Skeletal muscle tissue (tissue), 4 donors: ENCODE measurements around the gene ABCC3. TPM values are rescaled to one million over a fixed set of nuclear protein-coding genes. Genes with fewer than 3 reads are reported as not detected.

ENCODE experiments used
- H3K27ac ChIP-seq: one replicate; pipeline ENCODE4 v1.7.0; 2013; ENCODE audit warnings: mild to moderate bottlenecking, low read depth, low read length, inconsistent platforms
- H3K27me3 ChIP-seq, 3 donors: one replicate each; pipeline ENCODE4 v1.7.0; 2013; ENCODE audit warnings: low read length in 3 of 3; ENCODE audit not compliant: control insufficient read depth in 3 of 3, insufficient read depth in 3 of 3
- H3K36me3 ChIP-seq, 3 donors: one replicate each; pipeline ENCODE4 v1.7.0; 2013; ENCODE audit warnings: low read length in 3 of 3; ENCODE audit not compliant: control insufficient read depth in 3 of 3, insufficient read depth in 3 of 3
- H3K4me1 ChIP-seq, 3 donors: one replicate each; pipeline ENCODE4 v1.7.0; 2013; ENCODE audit warnings: low read length in 3 of 3, mild to moderate bottlenecking in 3 of 3; ENCODE audit not compliant: control insufficient read depth in 3 of 3, insufficient read depth in 3 of 3
- H3K4me3 ChIP-seq, 3 donors: one replicate each; pipeline ENCODE4 v1.7.0; 2013; ENCODE audit warnings: low read length in 3 of 3
- H3K9ac ChIP-seq, 3 donors: one replicate each; pipeline ENCODE4 v1.7.0; 2013; ENCODE audit warnings: low read length in 3 of 3, mild to moderate bottlenecking in 3 of 3, moderate library complexity in 2 of 3, low read depth in 1 of 3
- H3K9me3 ChIP-seq, 3 donors: one replicate each; pipeline ENCODE4 v1.7.0; 2013; ENCODE audit warnings: low read length in 3 of 3; ENCODE audit not compliant: control insufficient read depth in 3 of 3
- total RNA-seq: library from RNA; depleted of rRNA; stranded (reverse); fragments of >200 nt; gene quantifications from one replicate; pipeline ENCODE4 v1.2.3, GENCODE V29; 2014
- donor health status: Osteomylitis.

The ABCC3 gene
- total RNA-seq, 1 donor from 2014 or later = 1.0 TPM

- H3K27me3 ChIP-seq = no peaks in the 10 kb centered on the region
- H3K9me3 ChIP-seq = no peaks in the 10 kb centered on the region
- H3K9ac ChIP-seq = no peak overlapping the region
- H3K4me1 ChIP-seq = peaks cover 16 to 33% (median 24%) of the 10 kb centered on the region in 3 donors
- H3K27ac ChIP-seq = no peak overlapping the region
- H3K4me3 ChIP-seq = no peak overlapping the region
- H3K36me3 ChIP-seq = peaks cover 19 to 26% (median 20%) of the 10 kb centered on the region in 3 donors
Observed at GRCh38 chr17:50689956-50690886, 55.5 kb downstream of the ABCC3 start.

GRCh38 chr17:50690887-50691549, 56.3 kb downstream of the ABCC3 start:
- H3K9me3 ChIP-seq = no peaks in the 10 kb centered on the region
- peaks cover 16 to 33% (median 24%) of the 10 kb centered on the region in 3 donors for H3K4me1 ChIP-seq
- H3K4me3 ChIP-seq = no peak overlapping the region
- H3K9ac ChIP-seq = no peak overlapping the region
- no peak overlapping the region for H3K27ac ChIP-seq
- no peaks in the 10 kb centered on the region for H3K27me3 ChIP-seq
- H3K36me3 ChIP-seq = peaks cover 27 to 34% (median 28%) of the 10 kb centered on the region in 3 donors

GRCh38 chr17:50691550-50692447, 57.1 kb downstream of the ABCC3 start:
- Histone ChIP-seq H3K27me3 (no peaks in the 10 kb centered on the region), H3K9me3 (no peaks in the 10 kb centered on the region), H3K9ac (no peak overlapping the region), H3K27ac (no peak overlapping the region), H3K36me3 (peaks cover 34 to 42% (median 36%) of the 10 kb centered on the region in 3 donors), H3K4me1 (peaks cover 8 to 25% (median 17%) of the 10 kb centered on the region in 3 donors), H3K4me3 (no peak overlapping the region)

- Histone ChIP-seq H3K4me3 (no peak overlapping the region), H3K9ac (no peak overlapping the region), H3K9me3 (no peaks in the 10 kb centered on the region), H3K27me3 (no peaks in the 10 kb centered on the region), H3K4me1 (peaks cover under 1 to 18% (median 10%) of the 10 kb centered on the region in 3 donors), H3K36me3 (peaks cover 37 to 49% (median 43%) of the 10 kb centered on the region in 3 donors), H3K27ac (no peak overlapping the region)
Observed at GRCh38 chr17:50692448-50693035, 57.9 kb downstream of the ABCC3 start.

- Histone ChIP-seq H3K36me3 (peaks cover 43 to 56% (median 46%) of the 10 kb centered on the region in 3 donors), H3K4me3 (no peak overlapping the region), H3K27ac (no peak overlapping the region), H3K4me1 (peaks cover 0 to 17% (median 10%) of the 10 kb centered on the region in 3 donors), H3K9me3 (no peaks in the 10 kb centered on the region), H3K9ac (no peak overlapping the region), H3K27me3 (no peaks in the 10 kb centered on the region)
Observed at GRCh38 chr17:50693036-50693682, 58.5 kb downstream of the ABCC3 start.

- peaks cover 56 to 70% (median 62%) of the 10 kb centered on the region in 3 donors for H3K36me3 ChIP-seq
- H3K27me3 ChIP-seq = no peaks in the 10 kb centered on the region
- no peak overlapping the region for H3K4me3 ChIP-seq
- no peaks in the 10 kb centered on the region for H3K9me3 ChIP-seq
- H3K4me1 ChIP-seq = peaks cover 0 to 8% (median 7%) of the 10 kb centered on the region in 3 donors
- H3K27ac ChIP-seq = no peak overlapping the region
- H3K9ac ChIP-seq = no peak overlapping the region
Observed at GRCh38 chr17:50696365-50696879, 61.7 kb downstream of the ABCC3 start.

- H3K9ac ChIP-seq = no peak overlapping the region
- no peaks in the 10 kb centered on the region for H3K9me3 ChIP-seq
- H3K4me3 ChIP-seq = no peak overlapping the region
- H3K27me3 ChIP-seq = no peaks in the 10 kb centered on the region
- peaks cover 0 to 2% (median under 1%) of the 10 kb centered on the region in 3 donors for H3K4me1 ChIP-seq
- peaks cover 52 to 70% (median 62%) of the 10 kb centered on the region in 3 donors for H3K36me3 ChIP-seq
- no peak overlapping the region for H3K27ac ChIP-seq
Observed at GRCh38 chr17:50697062-50697461, 62.4 kb downstream of the ABCC3 start.

- Histone ChIP-seq H3K4me3 (no peak overlapping the region), H3K4me1 (peaks cover 2 to 6% (median 2%) of the 10 kb centered on the region in 3 donors), H3K27ac (no peak overlapping the region), H3K9me3 (no peaks in the 10 kb centered on the region), H3K36me3 (peaks cover 48 to 68% (median 56%) of the 10 kb centered on the region in 3 donors), H3K27me3 (no peaks in the 10 kb centered on the region), H3K9ac (peak overlapping the region in 1 of 3 donors; percentile 17)
Observed at GRCh38 chr17:50697663-50698272, 63.1 kb downstream of the ABCC3 start.
